SK-N-SH (cell line): Measurements from ENCODE around the gene JMJD6. TPM values are rescaled to one million over a fixed set of nuclear protein-coding genes. Genes with fewer than 3 reads are reported as not detected.
"Not testable (repeated sequence)": the region's sequence is repeated elsewhere in the genome, so short reads cannot be mapped to it uniquely, and the experiment has no call there.

ENCODE experiments used
- CTCF ChIA-PET: fragments of 300-600, 350-600 bp; formaldehyde crosslinking; extraction: SDS; loops from one replicate; lab custom pipeline; 2021; lab: Yijun Ruan, JAX
- POLR2A ChIA-PET: fragments of 350-600 bp; sonication (Branson Sonifier 250); formaldehyde crosslinking; extraction: SDS; loops from one replicate; lab custom pipeline; 2020; ENCODE audit warnings: antibody characterized with exemption, inconsistent platforms; lab: Yijun Ruan, JAX
- DNase-seq: peaks from one replicate; pipeline ENCODE4 v3.0.0; 2012
- H2AFZ ChIP-seq: fragments of 200-600 bp; sonication (generic); 2 replicates; pipeline ENCODE4 v1.8.1; 2016; ENCODE audit warnings: antibody characterized with exemption, mild to moderate bottlenecking, low read depth
- H3F3A ChIP-seq: fragments of 200-600 bp; sonication (generic); replicated peaks from 2 replicates; pipeline ENCODE3; 2016; ENCODE audit warnings: antibody characterized with exemption, mild to moderate bottlenecking; ENCODE audit not compliant: insufficient read depth
- H3K27ac ChIP-seq, 2 experiments: fragments of 200-500 bp in 1 of 2; fragments of 200-600 bp in 1 of 2; sonication (Bioruptor generic) in 1 of 2; sonication (generic), shearing (Covaris generic) in 1 of 2; 2 replicates each; pipeline versions ENCODE4 v1.5.1 to v1.6.1; 2014 to 2016; ENCODE audit warnings: low read depth in 2 of 2, inconsistent platforms in 1 of 2, low read length in 1 of 2, mild to moderate bottlenecking in 1 of 2, mixed read lengths in 1 of 2
- H3K27me3 ChIP-seq: fragments of 200-600 bp; sonication (generic), shearing (Covaris generic); 2 replicates; pipeline ENCODE4 v1.6.1; 2016; ENCODE audit warnings: mixed run types; ENCODE audit not compliant: insufficient read depth
- H3K36me3 ChIP-seq, 2 experiments: fragments of 200-500 bp in 1 of 2; fragments of 200-600 bp in 1 of 2; sonication (Bioruptor generic) in 1 of 2; sonication (generic) in 1 of 2; replicated peaks in 1 of 2; 2 replicates each; pipeline versions ENCODE3 to v1.5.1; 2014 to 2016; ENCODE audit warnings: low read length in 1 of 2, mild to moderate bottlenecking in 1 of 2; ENCODE audit not compliant: insufficient read depth in 2 of 2, control insufficient read depth in 1 of 2
- H3K4me1 ChIP-seq, 2 experiments: fragments of 200-500 bp in 1 of 2; fragments of 200-600 bp in 1 of 2; sonication (Bioruptor generic) in 1 of 2; sonication (generic), shearing (Covaris generic) in 1 of 2; 2 replicates each; pipeline versions ENCODE4 v1.5.1 to v1.6.1; 2014 to 2016; ENCODE audit warnings: low read depth in 1 of 2, low read length in 1 of 2, mixed run types in 1 of 2; ENCODE audit not compliant: insufficient read depth in 2 of 2, control insufficient read depth in 1 of 2
- H3K4me2 ChIP-seq: fragments of 200-600 bp; sonication (generic), shearing (Covaris generic); 2 replicates; pipeline ENCODE4 v1.6.1; 2017; ENCODE audit warnings: mixed run types
- H3K4me3 ChIP-seq, 2 experiments: fragments of 200-500 bp in 1 of 2; fragments of 200-600 bp in 1 of 2; sonication (Bioruptor generic) in 1 of 2; sonication (generic), shearing (Covaris generic) in 1 of 2; 2 replicates each; pipeline versions ENCODE4 v1.5.1 to v1.8.1; 2014 to 2016; ENCODE audit warnings: low read depth in 2 of 2, inconsistent platforms in 1 of 2, low read length in 1 of 2, mild to moderate bottlenecking in 1 of 2, mixed read lengths in 1 of 2, moderate library complexity in 1 of 2
- H3K79me2 ChIP-seq: fragments of 200-600 bp; sonication (generic); 2 replicates; pipeline ENCODE4 v1.8.1; 2017; ENCODE audit warnings: mild to moderate bottlenecking; ENCODE audit not compliant: insufficient read depth
- H3K9ac ChIP-seq: fragments of 200-600 bp; sonication (generic); 2 replicates; pipeline ENCODE4 v1.6.1; 2017; ENCODE audit warnings: mixed run types
- H3K9me2 ChIP-seq: fragments of 200-600 bp; sonication (generic); 2 replicates; pipeline ENCODE4 v1.6.1; 2017; ENCODE audit warnings: mixed run types
- H3K9me3 ChIP-seq: fragments of 200-600 bp; sonication (generic); 2 replicates; pipeline ENCODE4 v1.6.1; 2017; ENCODE audit warnings: mixed run types, mild to moderate bottlenecking, moderate library complexity
- H4K20me1 ChIP-seq: fragments of 200-600 bp; sonication (generic); 2 replicates; pipeline ENCODE4 v1.6.1; 2017; ENCODE audit warnings: mild to moderate bottlenecking, mixed run types; ENCODE audit not compliant: insufficient read depth
- CHD2 ChIP-seq: fragments of 150-350 bp; IDR thresholded peaks from 2 replicates; pipeline ENCODE4 v1.6.1; 2018; ENCODE audit warnings: low read length; ENCODE audit not compliant: partially characterized antibody
- GATA2 ChIP-seq: sonication (generic); formaldehyde crosslinking; IDR thresholded peaks from 2 replicates; pipeline ENCODE4 v1.5.0; 2020; ENCODE audit warnings: mild to moderate bottlenecking, missing genetic modification reagents
- MXI1 ChIP-seq: IDR thresholded peaks from 2 replicates; pipeline ENCODE4 v1.6.1; 2012; ENCODE audit warnings: mild to moderate bottlenecking, low read depth, low read length, improper control_type of control experiment
- SIN3A ChIP-seq: IDR thresholded peaks from 2 replicates; pipeline ENCODE4 v1.6.1; 2012; ENCODE audit warnings: low read depth, mild to moderate bottlenecking, low read length, moderate library complexity, borderline replicate concordance
- WGBS: methylation state at CpG from one replicate; pipeline ENCODE4 v1.1.6; 2017; ENCODE audit warnings: low lambda C conversion rate; 5-methylcytosine and 5-hydroxymethylcytosine counted together
- polyA plus RNA-seq, 3 experiments: library from polyadenylated mRNA; depleted of rRNA; stranded (reverse); fragments of >200 nt; gene quantifications; 2 replicates each; pipeline ENCODE4 v1.2.3, GENCODE V29; 2012
- TF ChIP-seq, protein P1 (sequence below): IDR thresholded peaks from 2 replicates; pipeline ENCODE4; 2012

Gene JMJD6
- polyA plus RNA-seq, 1 of the 3 experiments (the other 2 are of a cell fraction): 23.3 TPM

- H3K4me2 ChIP-seq, H2AFZ ChIP-seq, H3K36me3 ChIP-seq, DNase-seq, H3K9ac ChIP-seq, H3K4me3 ChIP-seq, H3K27me3 ChIP-seq, H3K9me2 ChIP-seq, H3K9me3 ChIP-seq: not testable (repeated sequence)
- H3K4me1 ChIP-seq: peaks cover 26 to 45% of the 10 kb centered on the region in 2 experiments
- H3K27ac ChIP-seq: peak overlapping the region in 1 of 2 experiments; percentile 78; a peak in 2 of 4 replicates
- ChIA-PET POLR2A (interaction anchor here (0.6 to 1.9 kb wide), 10 partner anchors 10 to 1705 kb away, joined by 3 to 8 read pairs (median 4); partner anchors contain the start of genes MXRA7 and SRSF2), CTCF (interaction anchor here (1.1 to 8.3 kb wide), 9 partner anchors 11 to 176 kb away, joined by 3 to 69 read pairs (median 5); partner anchors contain the start of gene MXRA7)
- 96% methylated on average over 7 of the region's 7 CpGs for WGBS
- peaks cover 27% of the 10 kb centered on the region for H3F3A ChIP-seq
- H4K20me1 ChIP-seq: peaks cover 64% of the 10 kb centered on the region
- peaks cover 100% of the 10 kb centered on the region for H3K79me2 ChIP-seq
Observed at GRCh38 chr17:76698466-76698977, 27.9 kb downstream of the JMJD6 start.

DNA sequence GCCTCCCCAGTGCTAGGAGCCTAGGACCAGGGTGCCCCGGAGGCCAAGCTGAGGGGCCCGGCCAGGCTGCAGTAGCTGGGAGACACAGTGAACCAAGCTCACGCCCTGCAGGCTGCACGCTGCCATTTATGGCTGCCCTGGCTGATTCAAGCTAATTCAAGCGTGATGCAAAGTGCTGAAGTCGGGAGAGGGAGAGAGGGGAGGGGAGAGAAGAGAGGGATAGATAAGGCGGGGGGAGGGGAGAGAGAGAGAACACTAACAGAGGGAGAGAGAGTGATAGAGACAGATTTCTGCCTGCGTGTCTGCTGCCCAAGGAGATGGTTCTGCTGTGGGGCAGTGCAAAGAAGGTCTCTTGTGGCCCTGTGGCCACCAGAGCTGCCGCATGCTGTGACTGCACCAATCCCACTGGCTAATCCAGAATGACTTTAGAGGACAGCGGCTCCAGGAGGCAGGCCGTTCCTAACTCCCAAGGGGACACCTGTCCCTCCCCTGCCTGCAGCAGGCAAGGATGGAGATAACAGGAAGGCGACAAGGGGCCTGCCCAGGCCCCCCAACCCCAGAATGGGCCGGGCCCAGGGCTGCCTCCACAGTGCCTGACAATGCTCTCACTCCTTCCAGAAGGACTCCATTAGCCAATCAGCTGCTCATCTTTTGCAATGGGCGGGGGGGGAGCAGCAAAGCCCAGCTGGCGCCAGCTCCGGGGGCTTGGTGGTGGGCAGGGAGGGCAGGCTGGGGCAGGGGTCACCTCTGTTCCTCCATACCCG lies 28.5 kb downstream of the JMJD6 start:
- WGBS: 67% methylated on average over 15 of the region's 17 CpGs
- H3K27ac ChIP-seq: peak overlapping the region in 1 of 2 experiments; percentile 78; a peak in 2 of 4 replicates
- POLR2A ChIA-PET: interaction anchor here (0.6 to 1.9 kb wide), 12 partner anchors 9 to 1705 kb away, joined by 3 to 8 read pairs (median 4); partner anchors contain the start of genes MXRA7 and SRSF2
- peaks cover 64% of the 10 kb centered on the region for H4K20me1 ChIP-seq
- H3F3A ChIP-seq: peaks cover 24% of the 10 kb centered on the region
- H3K79me2 ChIP-seq: peaks cover 100% of the 10 kb centered on the region
- H3K27me3 ChIP-seq: no peaks in the 10 kb centered on the region
- peaks cover 26 to 45% of the 10 kb centered on the region in 2 experiments for H3K4me1 ChIP-seq
- H3K9me2 ChIP-seq: no peaks in the 10 kb centered on the region
- H3K36me3 ChIP-seq: peaks cover 0 to 5% of the 10 kb centered on the region in 2 experiments
- H3K9me3 ChIP-seq: no peaks in the 10 kb centered on the region
- H2AFZ ChIP-seq: no peak overlapping the region
- no peak overlapping the region for H3K4me2 ChIP-seq
- H3K4me3 ChIP-seq: no peak overlapping the region
- no peak overlapping the region for H3K9ac ChIP-seq
- DNase-seq: peak; percentile 86
- TF ChIP-seq, protein P1, sequence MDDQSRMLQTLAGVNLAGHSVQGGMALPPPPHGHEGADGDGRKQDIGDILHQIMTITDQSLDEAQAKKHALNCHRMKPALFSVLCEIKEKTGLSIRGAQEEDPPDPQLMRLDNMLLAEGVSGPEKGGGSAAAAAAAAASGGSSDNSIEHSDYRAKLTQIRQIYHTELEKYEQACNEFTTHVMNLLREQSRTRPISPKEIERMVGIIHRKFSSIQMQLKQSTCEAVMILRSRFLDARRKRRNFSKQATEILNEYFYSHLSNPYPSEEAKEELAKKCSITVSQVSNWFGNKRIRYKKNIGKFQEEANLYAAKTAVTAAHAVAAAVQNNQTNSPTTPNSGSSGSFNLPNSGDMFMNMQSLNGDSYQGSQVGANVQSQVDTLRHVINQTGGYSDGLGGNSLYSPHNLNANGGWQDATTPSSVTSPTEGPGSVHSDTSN: no peak
- TF ChIP-seq MXI1 (peak; percentile 74), SIN3A (0 out of 2 replicates have a peak, but pooled peaks have one; percentile 18), CHD2 (peak; percentile 49), GATA2 (CRISPR knock-in tag) (peak; percentile 73)
- TF ChIP-seq, all 33 proteins: peak for 4
- CTCF ChIA-PET: interaction anchor here (0.7 to 8.3 kb wide), 19 partner anchors 10 to 389 kb away, joined by 3 to 69 read pairs (median 4); partner anchors contain the start of genes MXRA7 and PRCD
